ENCODE measurements around the gene LRRFIP1. TPM values are rescaled to one million over a fixed set of nuclear protein-coding genes. Genes with fewer than 3 reads are reported as not detected.

The LRRFIP1 gene
- total and polyA plus RNA-seq, 12 donors, result 91.5 to 132 (median 110) TPM

DNA sequence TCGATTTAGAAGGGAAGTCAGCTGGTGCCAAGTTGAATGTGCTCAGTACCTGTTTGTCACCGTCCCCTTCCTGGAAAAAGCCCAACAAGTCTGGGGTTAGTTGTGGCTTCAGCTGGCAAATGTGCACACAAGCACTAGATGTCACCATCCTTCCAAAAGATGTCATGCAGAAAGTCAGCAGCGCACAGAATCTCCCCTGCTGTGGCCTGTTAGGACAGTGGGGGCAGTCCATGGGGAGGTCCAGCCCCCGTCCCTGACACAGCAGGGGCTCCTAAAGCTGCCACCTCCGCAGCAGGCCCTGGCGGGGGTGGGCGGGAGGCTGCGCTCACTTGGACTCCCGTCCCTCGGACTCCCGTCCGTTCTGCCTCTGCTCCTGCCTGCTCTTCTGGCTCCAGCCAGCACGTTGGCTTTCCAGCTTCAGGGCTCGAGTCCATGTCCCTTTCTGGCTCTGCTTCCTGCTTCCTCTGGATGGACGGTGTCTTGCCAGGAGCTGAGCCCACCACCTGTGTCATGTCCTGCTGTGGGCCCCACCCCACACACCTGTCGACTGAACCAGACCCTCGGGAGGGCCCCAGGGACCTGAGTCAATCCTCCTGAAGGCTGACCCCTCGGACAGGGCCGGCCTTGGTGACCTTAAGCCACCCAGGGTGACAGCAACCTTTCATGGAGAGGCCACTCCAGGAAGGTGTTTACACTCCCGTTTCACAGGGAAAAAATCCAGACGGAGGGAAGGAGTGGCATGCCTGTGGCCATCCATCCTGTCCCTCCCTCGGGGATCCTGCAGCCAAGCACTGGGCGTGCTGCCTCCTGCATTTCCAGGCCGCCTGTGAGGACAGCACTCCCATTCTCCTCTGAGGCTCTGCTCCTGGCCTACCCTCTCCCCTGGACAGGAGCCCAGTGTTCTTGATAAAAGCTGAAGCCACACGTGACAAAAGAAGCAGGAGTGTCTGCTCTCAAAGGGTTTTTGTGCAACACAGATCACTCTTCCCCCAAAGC lies 45.3 kb upstream of the LRRFIP1 start:
- H3K27me3 ChIP-seq, result no peaks in the 10 kb centered on the region
- intact Hi-C loops (cut with DNase I), result loop anchor here (1.0 to 10.0 kb wide), 7 partner anchors 80 to 170 kb away; no protein-coding TSS in a partner anchor
- TF ChIP-seq CTCF (IDR thresholded peaks at IDR 0.05), result peak in 8 of 9 donors; percentile 31 to 85 (median 60)
- H3K4me1 ChIP-seq, result peaks cover 0 to 30% (median 21%) of the 10 kb centered on the region in 9 donors
- H3K4me3 ChIP-seq, result peak overlapping the region in 5 of 10 donors; percentile 1 to 44 (median 29)
- WGBS, 2 donors, result 6 to 10% methylated on average over 25 of the region's 25 CpGs
- ATAC-seq, result peak; percentile 86 to 95 (median 90)
- DNase-seq, result peak; percentile 75 to 86
- H3K9me3 ChIP-seq, result no peaks in the 10 kb centered on the region
- no peaks in the 10 kb centered on the region for H3K36me3 ChIP-seq
- peak overlapping the region; percentile 72 to 92 (median 82) for H3K27ac ChIP-seq

DNA sequence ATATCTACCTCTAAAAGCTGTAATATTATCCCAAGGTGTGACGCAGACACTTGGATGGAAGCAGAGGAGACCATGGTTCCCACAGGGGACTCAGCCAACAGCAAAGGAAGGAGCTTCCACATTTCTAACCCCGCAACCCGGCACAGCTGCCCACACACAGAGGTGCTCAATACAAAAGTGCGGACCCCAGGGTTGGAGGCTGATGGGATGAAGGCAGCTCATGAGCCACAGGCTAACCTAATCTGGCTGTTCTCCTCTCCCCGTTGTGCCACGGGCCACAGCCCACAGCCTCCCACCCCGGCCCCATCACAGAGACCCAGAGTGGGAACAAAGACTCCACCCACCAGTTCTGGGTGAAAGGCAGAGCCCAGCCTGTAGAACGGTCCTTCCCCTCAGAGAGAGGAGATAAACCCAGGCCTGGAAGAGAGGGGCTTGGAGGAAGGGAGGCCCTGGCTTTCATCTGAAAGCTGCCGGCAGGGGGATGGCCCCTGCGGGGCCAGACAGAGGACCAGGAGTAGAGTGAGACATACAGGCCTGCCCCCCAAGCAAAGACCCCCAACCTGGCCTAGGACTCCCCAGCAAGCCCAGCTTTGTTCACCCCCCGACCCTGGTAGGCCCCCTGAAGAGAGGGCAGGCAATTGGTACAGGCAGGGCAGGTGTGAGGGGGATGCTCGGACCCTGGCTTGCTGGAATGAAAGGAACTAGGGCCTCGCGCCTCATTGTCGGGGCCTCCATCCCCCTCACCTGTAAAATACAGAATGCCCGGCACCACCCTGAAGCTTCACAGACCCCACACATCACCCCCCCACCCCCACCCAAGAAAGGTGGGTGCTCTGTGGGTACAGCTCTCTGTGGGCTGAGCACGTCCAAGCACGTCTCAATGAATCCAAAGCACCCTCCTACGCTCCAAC lies 43.7 kb upstream of the LRRFIP1 start:
- Histone ChIP-seq H3K9me3 (no peaks in the 10 kb centered on the region), H3K27ac (no peak overlapping the region), H3K4me3 (no peak overlapping the region), H3K36me3 (no peaks in the 10 kb centered on the region), H3K4me1 (peaks cover 0 to 30% (median 21%) of the 10 kb centered on the region in 9 donors), H3K27me3 (no peaks in the 10 kb centered on the region)
- WGBS, 2 donors, result 83 to 86% methylated on average over 19 of the region's 19 CpGs
- intact Hi-C loops (cut with DNase I), result loop anchor here in 9 of 10 donors (2.0 to 10.0 kb wide), 6 partner anchors 79 to 169 kb away; no protein-coding TSS in a partner anchor
- DNase-seq, result no peak
- ATAC-seq, result no peak
- no peak for TF ChIP-seq CTCF (IDR thresholded peaks at IDR 0.05)

- DNase-seq (no peak), ATAC-seq (no peak)
- no peaks in the 10 kb centered on the region for H3K9me3 ChIP-seq
- H3K27me3 ChIP-seq, result no peaks in the 10 kb centered on the region
- peaks cover 3 to 41% (median 27%) of the 10 kb centered on the region in 9 donors for H3K4me1 ChIP-seq
- 85 to 90% methylated on average over 15 of the region's 15 CpGs for WGBS, 2 donors
- intact Hi-C loops (cut with DNase I), result loop anchor here in 1 of 10 donors (5.0 to 10.0 kb wide), 2 partner anchors 79 to 162 kb away; no protein-coding TSS in a partner anchor
- H3K27ac ChIP-seq, result no peak overlapping the region
- TF ChIP-seq CTCF (IDR thresholded peaks at IDR 0.05), result no peak
- no peaks in the 10 kb centered on the region for H3K36me3 ChIP-seq
- no peak overlapping the region for H3K4me3 ChIP-seq
Measured at GRCh38 chr2:237585590-237586221, 41.7 kb upstream of the LRRFIP1 start.
